Adrenal gland (tissue), 12 donors: ENCODE results near the gene RPL7A. TPM values are rescaled to one million over a fixed set of nuclear protein-coding genes. Genes with fewer than 3 reads are reported as not detected.
"Not testable (repeated sequence)": the region's sequence is repeated elsewhere in the genome, so short reads cannot be mapped to it uniquely, and the experiment has no call there.

Experiments
- DNase-seq, 7 donors: peaks; one replicate each; pipeline ENCODE4 v3.0.0-alpha.2; 2019 to 2020
- H3K27ac ChIP-seq, 5 donors: fragments of 200-600 bp; sonication (generic) in 4 of 5; 1 replicate in 3 of 5; 2 replicates in 2 of 5; pipeline versions ENCODE4 v1.5.1 to v1.8.0; 2016 to 2020; ENCODE audit warnings: mild to moderate bottlenecking in 1 of 5
- H3K27me3 ChIP-seq: fragments of 200-600 bp; 2 replicates; pipeline ENCODE4 v1.8.0; 2021
- H3K36me3 ChIP-seq, 2 donors: fragments of 200-600 bp; replicated peaks in 1 of 2; 1 replicate in 1 of 2; 2 replicates in 1 of 2; pipeline versions ENCODE4 v1.5.1 to v1.8.0; 2018 to 2022
- H3K4me1 ChIP-seq, 2 donors: fragments of 200-600 bp; replicated peaks in 1 of 2; 1 replicate in 1 of 2; 2 replicates in 1 of 2; pipeline versions ENCODE4 v1.5.1 to v1.8.0; 2018 to 2021
- H3K4me3 ChIP-seq, 4 donors: fragments of 200-600 bp; sonication (generic) in 3 of 4; one replicate each; pipeline ENCODE4 v1.5.1; 2016 to 2018
- H3K9me3 ChIP-seq, 3 donors: fragments of 200-600 bp; sonication (generic) in 1 of 3; replicated peaks in 1 of 3; 1 replicate in 2 of 3; 2 replicates in 1 of 3; pipeline versions ENCODE4 v1.5.1 to v1.8.0; 2016 to 2021
- POLR2A ChIP-seq, 2 donors: fragments of 450-650 bp; IDR thresholded peaks; one replicate each; pipeline ENCODE4 v1.6.1; 2017; ENCODE audit warnings: antibody characterized with exemption in 2 of 2, mild to moderate bottlenecking in 2 of 2, moderate library complexity in 1 of 2
- WGBS, 4 donors: extraction: QIAGEN DNeasy Blood & Tissue Kit in 2 of 4; methylation state at CpG; one replicate each; pipeline versions ENCODE4 v1.1.5 to v1.1.7; 2013 to 2017; 5-methylcytosine and 5-hydroxymethylcytosine counted together
- intact Hi-C, 2 donors: fragments of 100-400 bp; cut with DNase I; formaldehyde crosslinking; loops; one replicate each; pipeline versions ENCODE4 v1.14.1 to v1.15.0; 2022 to 2023
- polyA plus RNA-seq, 3 donors: library from polyadenylated mRNA; stranded (reverse); fragments of 200-250 nt in 2 of 3; fragments of 350-450 nt in 1 of 3; fragmentation: Illumina TruSeq in 1 of 3; extraction: RNeasy Lipid Tissue Mini Kit (QIAGEN cat#74804) in 1 of 3; gene quantifications; one replicate each; pipeline ENCODE4 v1.2.3, GENCODE V29; 2013 to 2014
- total RNA-seq, 9 donors: library from RNA; depleted of rRNA in 4 of 9; stranded (reverse); fragments of >200 nt in 4 of 9; fragments of 120-200 nt in 1 of 9; fragmentation: NEBNext Ultra II Directional in 1 of 9; extraction: Animal tissue kit (Norgen Biotek cat#: 25700) in 1 of 9; gene quantifications; one replicate each; pipeline versions ENCODE4 v1.1.0 to v1.2.4, GENCODE V29; 2013 to 2023
- TF ChIP-seq, protein P1 (sequence below), 6 experiments: fragments of 450-650 bp in 4 of 6; fragments of 200-600 bp in 2 of 6; sonication (generic) in 1 of 6; IDR thresholded peaks; 1 replicate in 5 of 6; 2 replicates in 1 of 6; pipeline versions ENCODE4 v1.5.1 to v1.8.0; 2016 to 2021; ENCODE audit warnings: antibody characterized with exemption in 6 of 6, mild to moderate bottlenecking in 2 of 6, moderate library complexity in 1 of 6
- donor health status: healthy with polysubstance abuse.
- donor health status: Bipolar disorder and iron deficiency.
- donor health status: DM: yes; HTN: yes; CAD: no.
- donor health status: DM: no; HTN: no; CAD: no.
- donor health status: DM: no; HTN: no; CAD: no.
- donor health status: DM: yes; HTN: yes; CAD: no.

RPL7A gene
- total and polyA plus RNA-seq, 12 donors = 1,875 to 3,598 (median 2,406) TPM

DNA sequence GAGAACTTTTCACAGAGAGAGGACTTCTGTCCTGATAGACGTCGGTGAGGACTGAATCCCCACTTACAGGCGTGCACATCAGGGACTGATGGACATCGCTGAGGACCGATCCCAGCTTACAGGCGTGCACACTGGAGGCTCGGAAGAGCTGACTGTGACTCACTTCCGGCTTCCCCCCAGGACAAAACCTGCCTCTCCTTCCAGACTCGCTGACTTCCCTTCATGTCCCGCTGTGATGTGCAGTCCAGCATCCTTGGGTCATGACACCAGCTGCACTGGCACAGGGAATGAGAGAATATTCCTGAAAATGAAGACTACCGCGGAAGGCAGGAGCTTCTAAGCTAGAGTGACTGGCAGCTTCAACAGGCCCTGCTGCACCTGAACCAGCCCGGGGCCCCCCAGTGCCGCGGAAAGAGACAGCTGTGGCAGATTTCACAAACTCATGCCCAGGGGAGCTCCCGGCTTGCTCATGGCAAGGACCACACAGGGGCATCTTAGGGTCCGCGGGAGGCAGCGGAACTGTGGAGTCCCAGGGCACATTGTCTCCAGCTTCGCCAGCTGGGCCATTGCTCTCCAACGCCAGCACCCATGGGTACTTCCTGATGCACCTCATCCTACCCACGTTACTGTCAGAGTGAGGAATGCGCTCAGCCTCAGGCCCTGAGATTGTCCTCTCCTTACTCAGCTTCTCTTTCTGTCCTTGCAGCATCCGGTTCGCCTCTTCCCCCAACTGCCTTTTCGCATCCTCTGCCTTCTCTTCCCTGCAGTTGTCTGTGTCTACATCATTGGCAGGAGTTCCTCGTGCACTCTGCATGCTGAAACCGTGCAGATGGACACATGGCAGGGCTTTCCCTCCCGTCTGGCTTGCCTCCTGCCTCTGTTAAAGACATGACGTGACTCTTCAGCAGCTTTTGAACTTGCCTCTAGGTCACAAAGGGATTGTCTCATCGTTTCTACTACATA lies 41.5 kb upstream of the RPL7A start:
- peak in 2 of 7 donors; percentile 3 to 35 for DNase-seq
- H3K27ac ChIP-seq = no peak overlapping the region
- no peaks in the 10 kb centered on the region for H3K9me3 ChIP-seq
- H3K36me3 ChIP-seq = no peaks in the 10 kb centered on the region
- H3K27me3 ChIP-seq = peaks cover 6% of the 10 kb centered on the region
- no peak for TF ChIP-seq POLR2A (IDR thresholded peaks at IDR 0.05)
- intact Hi-C loops = no loop called here
- no peaks in the 10 kb centered on the region for H3K4me1 ChIP-seq
- no peak overlapping the region for H3K4me3 ChIP-seq
- WGBS, 4 donors = 71 to 75% (median 74%) methylated on average over 24 to 31 of the region's 31 CpGs

GRCh38 chr9:133307301-133307700 lies 40.7 kb upstream of the RPL7A start:
- Histone ChIP-seq H3K27ac (no peak overlapping the region), H3K9me3 (no peaks in the 10 kb centered on the region), H3K36me3 (no peaks in the 10 kb centered on the region), H3K4me1 (no peaks in the 10 kb centered on the region), H3K4me3 (no peak overlapping the region), H3K27me3 (peaks cover 6% of the 10 kb centered on the region)
- intact Hi-C loops = no loop called here
- WGBS, 4 donors = 70 to 74% (median 72%) methylated on average over 16 of the region's 16 CpGs
- peak in 1 of 7 donors; percentile 4 for DNase-seq
- no peak for TF ChIP-seq POLR2A (IDR thresholded peaks at IDR 0.05)
- TF ChIP-seq, protein P1, sequence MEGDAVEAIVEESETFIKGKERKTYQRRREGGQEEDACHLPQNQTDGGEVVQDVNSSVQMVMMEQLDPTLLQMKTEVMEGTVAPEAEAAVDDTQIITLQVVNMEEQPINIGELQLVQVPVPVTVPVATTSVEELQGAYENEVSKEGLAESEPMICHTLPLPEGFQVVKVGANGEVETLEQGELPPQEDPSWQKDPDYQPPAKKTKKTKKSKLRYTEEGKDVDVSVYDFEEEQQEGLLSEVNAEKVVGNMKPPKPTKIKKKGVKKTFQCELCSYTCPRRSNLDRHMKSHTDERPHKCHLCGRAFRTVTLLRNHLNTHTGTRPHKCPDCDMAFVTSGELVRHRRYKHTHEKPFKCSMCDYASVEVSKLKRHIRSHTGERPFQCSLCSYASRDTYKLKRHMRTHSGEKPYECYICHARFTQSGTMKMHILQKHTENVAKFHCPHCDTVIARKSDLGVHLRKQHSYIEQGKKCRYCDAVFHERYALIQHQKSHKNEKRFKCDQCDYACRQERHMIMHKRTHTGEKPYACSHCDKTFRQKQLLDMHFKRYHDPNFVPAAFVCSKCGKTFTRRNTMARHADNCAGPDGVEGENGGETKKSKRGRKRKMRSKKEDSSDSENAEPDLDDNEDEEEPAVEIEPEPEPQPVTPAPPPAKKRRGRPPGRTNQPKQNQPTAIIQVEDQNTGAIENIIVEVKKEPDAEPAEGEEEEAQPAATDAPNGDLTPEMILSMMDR (IDR thresholded peaks at IDR 0.05) = no peak

- Histone ChIP-seq H3K4me1 (no peaks in the 10 kb centered on the region), H3K27ac (no peak overlapping the region), H3K4me3 (no peak overlapping the region), H3K36me3 (no peaks in the 10 kb centered on the region), H3K27me3 (peaks cover 6% of the 10 kb centered on the region), H3K9me3 (no peaks in the 10 kb centered on the region)
- TF ChIP-seq, protein P1 (IDR thresholded peaks at IDR 0.05) = no peak
- TF ChIP-seq POLR2A (IDR thresholded peaks at IDR 0.05) = no peak
- WGBS, 4 donors = 69 to 80% (median 74%) methylated on average over 6 of the region's 6 CpGs
- DNase-seq = no peak
- intact Hi-C loops = no loop called here
Measured at GRCh38 chr9:133309608-133310007, 38.4 kb upstream of the RPL7A start.

DNA sequence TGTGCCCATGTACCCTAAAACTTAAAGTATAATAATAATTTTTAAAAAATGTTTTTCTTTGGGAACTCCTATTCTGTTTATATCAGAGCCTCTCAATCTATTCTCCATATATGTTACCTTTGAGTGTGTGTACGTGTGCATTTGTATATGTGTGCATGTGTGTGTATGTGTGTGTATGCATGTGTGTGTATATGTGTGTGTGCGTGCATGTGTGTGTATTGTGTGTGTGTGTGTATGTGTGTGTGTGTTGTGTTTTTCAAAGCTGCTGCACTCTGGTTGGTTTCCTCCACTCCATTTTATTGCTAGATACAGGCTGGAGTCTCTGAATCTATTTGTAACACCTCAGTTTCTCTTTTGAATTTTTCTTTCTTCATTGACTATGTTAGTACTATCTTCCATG lies 32.0 kb upstream of the RPL7A start:
- 58 to 79% (median 74%) methylated on average over 2 of the region's 2 CpGs for WGBS, 4 donors
- Histone ChIP-seq H3K4me1 (no peaks in the 10 kb centered on the region), H3K36me3 (no peaks in the 10 kb centered on the region), H3K27me3 (no peaks in the 10 kb centered on the region), H3K4me3 (no peak overlapping the region), H3K9me3 (no peaks in the 10 kb centered on the region), H3K27ac (no peak overlapping the region)
- DNase-seq = no peak
- intact Hi-C loops = no loop called here
- no peak for TF ChIP-seq POLR2A (IDR thresholded peaks at IDR 0.05)
- TF ChIP-seq, protein P1 (IDR thresholded peaks at IDR 0.05) = no peak

DNA sequence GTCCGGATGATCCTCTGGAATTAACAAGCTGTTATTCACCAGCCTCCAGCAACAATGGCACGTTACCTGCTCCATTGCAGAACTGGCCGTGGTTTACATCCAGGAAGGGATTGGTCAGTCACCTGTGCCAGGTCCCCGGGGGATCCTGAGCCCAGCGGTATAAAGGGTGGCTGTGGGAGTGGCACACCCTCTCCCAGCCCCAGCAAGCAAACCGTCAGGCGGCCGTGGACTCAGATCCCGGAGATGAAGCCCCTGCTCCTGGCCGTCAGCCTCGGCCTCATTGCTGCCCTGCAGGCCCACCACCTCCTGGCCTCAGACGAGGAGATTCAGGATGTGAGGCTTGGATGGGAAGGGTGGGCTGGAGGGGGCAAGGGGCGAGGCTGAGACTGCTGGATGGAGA lies 30.5 kb upstream of the RPL7A start:
- H3K9me3 ChIP-seq, intact Hi-C loops, H3K36me3 ChIP-seq, H3K27me3 ChIP-seq, H3K27ac ChIP-seq, H3K4me3 ChIP-seq, H3K4me1 ChIP-seq: not testable (repeated sequence)
- WGBS, 4 donors = 78 to 86% (median 81%) methylated on average over 1 to 13 of the region's 13 CpGs
- DNase-seq = peak in 1 of 7 donors; percentile 11
